HG03095 (cell line): ENCODE measurements around the gene MTOR.
"Not testable (repeated sequence)": the region's sequence is repeated elsewhere in the genome, so short reads cannot be mapped to it uniquely, and the experiment has no call there.

ENCODE experiments used
- ATAC-seq: cut with Tn5 transposase; IDR thresholded peaks from one replicate; pipeline ENCODE4 v1.9.1; 2021; ENCODE audit warnings: moderate library complexity; ENCODE audit not compliant: unreplicated experiment

The MTOR gene

GRCh38 chr1:11187494-11187893 is 74.9 kb downstream of the MTOR start:
- no peak for ATAC-seq

- no peak for ATAC-seq
Measured at GRCh38 chr1:11187000-11187399, 75.4 kb downstream of the MTOR start.

GRCh38 chr1:11184973-11185372 is 77.4 kb downstream of the MTOR start:
- ATAC-seq, result no peak

GRCh38 chr1:11182884-11183283 is 79.5 kb downstream of the MTOR start:
- ATAC-seq, result no peak

GRCh38 chr1:11180342-11180744 is 82.0 kb downstream of the MTOR start:
- ATAC-seq, result no peak

GRCh38 chr1:11179749-11180148 is 82.6 kb downstream of the MTOR start:
- ATAC-seq, result not testable (repeated sequence)

GRCh38 chr1:11179125-11179524 is 83.2 kb downstream of the MTOR start:
- ATAC-seq, result no peak

GRCh38 chr1:11178021-11179015 is 84.0 kb downstream of the MTOR start:
- ATAC-seq, result no peak

- ATAC-seq, result no peak
Measured at GRCh38 chr1:11176081-11176706, 86.2 kb downstream of the MTOR start.

GRCh38 chr1:11175461-11175860 is 86.9 kb downstream of the MTOR start:
- ATAC-seq, result no peak

- no peak for ATAC-seq
Measured at GRCh38 chr1:11174261-11174942, 87.9 kb downstream of the MTOR start.

- ATAC-seq, result no peak
Measured at GRCh38 chr1:11170102-11170501, 92.2 kb downstream of the MTOR start.

- ATAC-seq, result no peak
Measured at GRCh38 chr1:11169202-11169601, 93.1 kb downstream of the MTOR start.

- ATAC-seq, result no peak
Measured at GRCh38 chr1:11168731-11169130, 93.6 kb downstream of the MTOR start.

GRCh38 chr1:11166744-11167143 is 95.6 kb downstream of the MTOR start:
- not testable (repeated sequence) for ATAC-seq

GRCh38 chr1:11162752-11163151 is 99.6 kb downstream of the MTOR start:
- not testable (repeated sequence) for ATAC-seq

GRCh38 chr1:11158720-11159321 is 103.5 kb downstream of the MTOR start:
- ATAC-seq, result no peak

GRCh38 chr1:11158291-11158690 is 104.1 kb downstream of the MTOR start:
- no peak for ATAC-seq

GRCh38 chr1:11157867-11158266 is 104.5 kb downstream of the MTOR start:
- no peak for ATAC-seq

GRCh38 chr1:11157394-11157793 is 105.0 kb downstream of the MTOR start:
- ATAC-seq, result no peak

- ATAC-seq, result no peak
Measured at GRCh38 chr1:11156963-11157362, 105.4 kb downstream of the MTOR start.
